ENCODE measurements around the gene PTPRT.

Gene PTPRT

GRCh38 chr20:42111349-42111748 is 1078.4 kb downstream of the PTPRT start:
- no peak for DNase-seq (ENCODE audit: low read depth, low spot score)
- no peak overlapping the region for H3K4me3 ChIP-seq
- no peak overlapping the region for H3K27ac ChIP-seq
- H3K9me3 ChIP-seq (ENCODE audit: low read depth, low read length), result no peaks in the 10 kb centered on the region
- H3K36me3 ChIP-seq (ENCODE audit: insufficient read depth, low read length), result no peaks in the 10 kb centered on the region
- H3K9ac ChIP-seq (ENCODE audit: insufficient read length), result no peak overlapping the region
- no peak for TF ChIP-seq EZH2 (IDR thresholded peaks at IDR 0.05)
- TF ChIP-seq POLR2AphosphoS5 (IDR thresholded peaks at IDR 0.05; ENCODE audit: borderline replicate concordance, low read depth, low read length), result no peak
- TF ChIP-seq FOXP2 (optimal IDR thresholded peaks at IDR 0.05; ENCODE audit: control extremely low read depth, extremely low read length, insufficient read depth), result no peak

- Histone ChIP-seq H3K27ac (no peak overlapping the region), H3K36me3 (ENCODE audit: insufficient read depth, low read length) (no peaks in the 10 kb centered on the region), H3K9ac (ENCODE audit: insufficient read length) (no peak overlapping the region), H3K4me3 (no peak overlapping the region), H3K9me3 (ENCODE audit: low read depth, low read length) (no peaks in the 10 kb centered on the region)
- no peak for DNase-seq (ENCODE audit: low read depth, low spot score)
- TF ChIP-seq EZH2 (IDR thresholded peaks at IDR 0.05) (no peak), POLR2AphosphoS5 (IDR thresholded peaks at IDR 0.05; ENCODE audit: borderline replicate concordance, low read depth, low read length) (no peak), FOXP2 (optimal IDR thresholded peaks at IDR 0.05; ENCODE audit: control extremely low read depth, extremely low read length, insufficient read depth) (no peak)
Observed at GRCh38 chr20:42110301-42110700, 1079.4 kb downstream of the PTPRT start.

DNA sequence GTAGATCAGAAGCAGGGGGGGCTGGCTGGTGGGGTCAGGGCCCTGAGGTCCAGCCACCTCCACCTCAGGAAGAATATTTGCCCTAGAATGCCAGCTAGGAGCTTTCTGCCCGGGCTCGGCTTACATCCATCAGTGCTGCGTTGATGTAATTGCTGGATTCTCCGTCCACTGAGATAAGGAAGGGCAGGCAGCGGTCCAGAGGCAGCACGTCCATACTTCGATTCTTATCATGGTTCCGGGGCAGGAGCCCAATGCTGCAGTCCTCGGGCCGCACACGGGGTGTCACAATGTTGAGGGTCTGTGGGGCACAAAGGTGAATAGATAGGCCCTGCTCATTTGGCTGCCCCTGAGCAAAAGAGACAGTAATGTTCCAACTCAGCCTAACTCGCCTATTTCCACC is 1087.7 kb downstream of the PTPRT start:
- no peak overlapping the region for H3K27ac ChIP-seq
- TF ChIP-seq FOXP2 (optimal IDR thresholded peaks at IDR 0.05; ENCODE audit: control extremely low read depth, extremely low read length, insufficient read depth), result no peak
- no peak for TF ChIP-seq POLR2AphosphoS5 (IDR thresholded peaks at IDR 0.05; ENCODE audit: borderline replicate concordance, low read depth, low read length)
- no peak for TF ChIP-seq EZH2 (IDR thresholded peaks at IDR 0.05)
- H3K4me3 ChIP-seq, result no peak overlapping the region
- no peak overlapping the region for H3K9ac ChIP-seq (ENCODE audit: insufficient read length)
- no peaks in the 10 kb centered on the region for H3K36me3 ChIP-seq (ENCODE audit: insufficient read depth, low read length)
- no peak for DNase-seq (ENCODE audit: low read depth, low spot score)
- no peaks in the 10 kb centered on the region for H3K9me3 ChIP-seq (ENCODE audit: low read depth, low read length)

DNA sequence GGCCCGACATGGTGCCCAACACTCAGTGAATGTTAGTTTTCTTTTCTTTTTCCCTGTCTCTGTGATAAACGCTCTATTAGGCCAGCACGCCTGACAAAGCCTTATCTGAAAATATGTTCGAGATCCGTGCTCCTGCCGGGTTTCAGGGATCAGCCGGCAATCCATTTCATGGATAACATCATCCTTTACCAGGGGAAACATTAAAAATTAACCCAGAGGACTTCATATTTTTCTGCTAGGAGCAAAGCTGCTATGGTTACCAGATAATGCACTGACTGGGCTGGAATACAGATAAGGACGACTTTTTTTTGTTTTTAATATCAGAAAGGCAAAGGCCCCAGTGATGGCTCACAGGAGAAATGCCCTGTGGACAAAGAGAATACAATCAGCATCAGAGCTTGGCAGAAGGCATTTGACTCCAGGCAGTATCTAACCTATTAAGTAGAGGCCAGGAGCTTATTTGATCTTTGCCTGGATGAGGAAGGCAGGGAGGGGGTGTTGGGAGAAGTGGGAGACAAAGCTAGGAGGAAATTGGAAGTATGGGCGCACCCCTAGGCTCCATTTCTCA is 1089.5 kb downstream of the PTPRT start:
- no peaks in the 10 kb centered on the region for H3K9me3 ChIP-seq (ENCODE audit: low read depth, low read length)
- TF ChIP-seq FOXP2 (optimal IDR thresholded peaks at IDR 0.05; ENCODE audit: control extremely low read depth, extremely low read length, insufficient read depth), result no peak
- no peak for TF ChIP-seq EZH2 (IDR thresholded peaks at IDR 0.05)
- no peak for TF ChIP-seq POLR2AphosphoS5 (IDR thresholded peaks at IDR 0.05; ENCODE audit: borderline replicate concordance, low read depth, low read length)
- H3K4me3 ChIP-seq, result no peak overlapping the region
- no peak overlapping the region for H3K9ac ChIP-seq (ENCODE audit: insufficient read length)
- no peak overlapping the region for H3K27ac ChIP-seq
- H3K36me3 ChIP-seq (ENCODE audit: insufficient read depth, low read length), result no peaks in the 10 kb centered on the region
- no peak for DNase-seq (ENCODE audit: low read depth, low spot score)

DNA sequence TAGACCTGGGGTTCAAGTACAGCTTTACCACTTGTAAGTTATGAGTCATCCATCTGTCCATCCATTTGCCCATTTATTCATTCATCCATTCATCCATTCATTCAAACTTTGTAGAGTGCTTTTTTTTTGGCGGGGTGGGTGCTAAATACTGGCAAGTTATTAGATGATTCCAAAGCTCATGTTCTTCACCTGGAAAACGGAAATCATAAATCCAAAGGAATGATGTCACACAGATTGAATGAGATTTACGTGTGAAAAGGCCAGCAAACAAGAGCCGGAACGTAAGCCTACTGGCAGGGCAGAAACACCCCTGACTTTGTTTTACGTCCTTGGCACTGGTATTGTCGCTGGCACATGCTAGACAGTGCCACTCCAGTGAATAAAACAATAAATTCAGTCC is 1090.6 kb downstream of the PTPRT start:
- Histone ChIP-seq H3K9me3 (ENCODE audit: low read depth, low read length) (no peaks in the 10 kb centered on the region), H3K9ac (ENCODE audit: insufficient read length) (no peak overlapping the region), H3K4me3 (no peak overlapping the region), H3K27ac (no peak overlapping the region), H3K36me3 (ENCODE audit: insufficient read depth, low read length) (no peaks in the 10 kb centered on the region)
- TF ChIP-seq POLR2AphosphoS5 (IDR thresholded peaks at IDR 0.05; ENCODE audit: borderline replicate concordance, low read depth, low read length), result no peak
- no peak for TF ChIP-seq FOXP2 (optimal IDR thresholded peaks at IDR 0.05; ENCODE audit: control extremely low read depth, extremely low read length, insufficient read depth)
- TF ChIP-seq EZH2 (IDR thresholded peaks at IDR 0.05), result no peak
- no peak for DNase-seq (ENCODE audit: low read depth, low spot score)

GRCh38 chr20:42098418-42098817 is 1091.3 kb downstream of the PTPRT start:
- H3K9ac ChIP-seq (ENCODE audit: insufficient read length), result no peak overlapping the region
- H3K9me3 ChIP-seq (ENCODE audit: low read depth, low read length), result no peaks in the 10 kb centered on the region

GRCh38 chr20:42097741-42098140 is 1092.0 kb downstream of the PTPRT start:
- Histone ChIP-seq H3K36me3 (ENCODE audit: insufficient read depth, low read length) (no peaks in the 10 kb centered on the region), H3K27ac (no peak overlapping the region), H3K9ac (ENCODE audit: insufficient read length) (no peak overlapping the region), H3K9me3 (ENCODE audit: low read depth, low read length) (no peaks in the 10 kb centered on the region), H3K4me3 (no peak overlapping the region)
- no peak for DNase-seq (ENCODE audit: low read depth, low spot score)
- no peak for TF ChIP-seq POLR2AphosphoS5 (IDR thresholded peaks at IDR 0.05; ENCODE audit: borderline replicate concordance, low read depth, low read length)
- TF ChIP-seq EZH2 (IDR thresholded peaks at IDR 0.05), result no peak
- no peak for TF ChIP-seq FOXP2 (optimal IDR thresholded peaks at IDR 0.05; ENCODE audit: control extremely low read depth, extremely low read length, insufficient read depth)

More at GRCh38 chr20:42098418-42098817, 1091.3 kb downstream of the PTPRT start:
- DNase-seq (ENCODE audit: low read depth, low spot score), result no peak
- Histone ChIP-seq H3K27ac (no peak overlapping the region), H3K36me3 (ENCODE audit: insufficient read depth, low read length) (no peaks in the 10 kb centered on the region), H3K4me3 (no peak overlapping the region)
- no peak for TF ChIP-seq POLR2AphosphoS5 (IDR thresholded peaks at IDR 0.05; ENCODE audit: borderline replicate concordance, low read depth, low read length)
- no peak for TF ChIP-seq EZH2 (IDR thresholded peaks at IDR 0.05)

GRCh38 chr20:42095221-42095620 is 1094.5 kb downstream of the PTPRT start:
- H3K9me3 ChIP-seq (ENCODE audit: low read depth, low read length), result no peaks in the 10 kb centered on the region
- H3K4me3 ChIP-seq, result no peak overlapping the region
- TF ChIP-seq FOXP2 (optimal IDR thresholded peaks at IDR 0.05; ENCODE audit: control extremely low read depth, extremely low read length, insufficient read depth) (no peak), POLR2AphosphoS5 (IDR thresholded peaks at IDR 0.05; ENCODE audit: borderline replicate concordance, low read depth, low read length) (no peak), EZH2 (IDR thresholded peaks at IDR 0.05) (no peak)
- H3K27ac ChIP-seq, result no peak overlapping the region
- no peak for DNase-seq (ENCODE audit: low read depth, low spot score)
- H3K36me3 ChIP-seq (ENCODE audit: insufficient read depth, low read length), result no peaks in the 10 kb centered on the region
- H3K9ac ChIP-seq (ENCODE audit: insufficient read length), result no peak overlapping the region
